Keratinocyte (primary cell): ENCODE measurements around the gene JAKMIP1. TPM values are rescaled to one million over a fixed set of nuclear protein-coding genes. Genes with fewer than 3 reads are reported as not detected.

Source experiments
- DNase-seq: peaks from one replicate; pipeline ENCODE4 v3.0.0-alpha.2; 2011; ENCODE audit warnings: low read depth, missing footprints, low spot score
- FAIRE-seq: peaks from 2 replicates; lab custom pipeline; 2011; peaks lifted over from hg19 to GRCh38; lab: Jason Lieb, UNC
- H2AFZ ChIP-seq: 2 replicates; pipeline ENCODE4 v1.6.0; 2012; ENCODE audit warnings: low read length, control low read depth, inconsistent platforms; ENCODE audit not compliant: control insufficient read depth
- H3K27ac ChIP-seq: 2 replicates; pipeline ENCODE4 v1.5.1; 2011; ENCODE audit warnings: low read length; ENCODE audit not compliant: control insufficient read depth, insufficient read depth
- H3K27me3 ChIP-seq: 3 replicates; pipeline ENCODE4 v1.6.0; 2011; ENCODE audit warnings: low read length; ENCODE audit not compliant: control insufficient read depth, insufficient read depth; ENCODE audit errors: extremely low read depth
- H3K36me3 ChIP-seq, 2 experiments: 2 replicates in 1 of 2; 3 replicates in 1 of 2; pipeline ENCODE4 v1.5.1; 2011; ENCODE audit warnings: low read length in 2 of 2, mild to moderate bottlenecking in 1 of 2; ENCODE audit not compliant: control insufficient read depth in 2 of 2, insufficient read depth in 2 of 2; ENCODE audit errors: extremely low read depth in 1 of 2
- H3K4me1 ChIP-seq: 3 replicates; pipeline ENCODE4 v1.5.1; 2011; ENCODE audit warnings: low read length; ENCODE audit not compliant: control insufficient read depth, insufficient read depth; ENCODE audit errors: extremely low read depth
- H3K4me2 ChIP-seq: 3 replicates; pipeline ENCODE4 v1.6.0; 2011; ENCODE audit warnings: low read depth, low read length; ENCODE audit not compliant: control insufficient read depth, insufficient read depth; ENCODE audit errors: extremely low read depth
- H3K4me3 ChIP-seq, 3 experiments: fragments of 200-600 bp in 1 of 3; sonication (generic) in 1 of 3; 2 replicates in 2 of 3; 3 replicates in 1 of 3; pipeline ENCODE4 v1.5.1; 2011 to 2016; ENCODE audit warnings: low read length in 3 of 3, mild to moderate bottlenecking in 3 of 3, control low read depth in 2 of 3, inconsistent platforms in 1 of 3, low read depth in 1 of 3, mixed read lengths in 1 of 3, mixed run types in 1 of 3, moderate library complexity in 1 of 3; ENCODE audit not compliant: control insufficient read depth in 2 of 3, insufficient read depth in 2 of 3; ENCODE audit errors: extremely low read depth in 1 of 3
- H3K79me2 ChIP-seq: 2 replicates; pipeline ENCODE4 v1.6.0; 2012; ENCODE audit warnings: low read length; ENCODE audit not compliant: control insufficient read depth, insufficient read depth
- H3K9ac ChIP-seq: 3 replicates; pipeline ENCODE4 v1.6.0; 2011; ENCODE audit warnings: low read length; ENCODE audit not compliant: control insufficient read depth, insufficient read depth; ENCODE audit errors: extremely low read depth
- H3K9me1 ChIP-seq: 3 replicates; pipeline ENCODE4 v1.6.0; 2011; ENCODE audit warnings: low read length; ENCODE audit not compliant: control insufficient read depth, insufficient read depth; ENCODE audit errors: extremely low read depth
- H3K9me3 ChIP-seq: 2 replicates; pipeline ENCODE4 v1.5.1; 2012; ENCODE audit warnings: low read depth, low read length; ENCODE audit not compliant: control insufficient read depth
- H4K20me1 ChIP-seq: 3 replicates; pipeline ENCODE4 v1.6.0; 2011; ENCODE audit warnings: low read length; ENCODE audit not compliant: control insufficient read depth, insufficient read depth; ENCODE audit errors: extremely low read depth
- EZH2 ChIP-seq: IDR thresholded peaks from one replicate; pipeline ENCODE4 v1.6.1; 2012; ENCODE audit warnings: inconsistent platforms, mild to moderate bottlenecking, low read length, moderate library complexity
- dilution Hi-C: fragments of 300-500 bp; cut with MboI; formaldehyde crosslinking; loops from one replicate; pipeline ENCODE4 v1.7.0; 2020; ENCODE audit warnings: low sequenced_read_pairs; ENCODE audit not compliant: extremely low pct_ligation_motif_present
- polyA plus RNA-seq, 5 experiments: library from polyadenylated mRNA; depleted of rRNA in 3 of 5; stranded (reverse) in 3 of 5; stranded (forward) in 1 of 5; unstranded in 1 of 5; fragments of >200 nt; gene quantifications; 1 replicate in 1 of 5; 2 replicates in 3 of 5; 3 replicates in 1 of 5; pipeline versions ENCODE4 v1.2.1 to v1.2.3, GENCODE V29; 2011 to 2012; ENCODE audit warnings: missing spikeins in 2 of 5, low read depth in 1 of 5, low replicate concordance in 1 of 5
- TF ChIP-seq, protein P1 (sequence below), 3 experiments: IDR thresholded peaks in 1 of 3; conservative IDR thresholded peaks in 1 of 3; optimal IDR thresholded peaks in 1 of 3; 2 replicates in 2 of 3; 3 replicates in 1 of 3; pipeline versions ENCODE3 to v1.5.1; 2011; ENCODE audit warnings: low read length in 3 of 3, mild to moderate bottlenecking in 3 of 3, moderate library complexity in 2 of 3, control low read depth in 1 of 3, inconsistent platforms in 1 of 3; ENCODE audit not compliant: insufficient read depth in 2 of 3; ENCODE audit errors: extremely low read depth in 1 of 3

JAKMIP1 gene
- polyA plus RNA-seq, 1 donor (not counting 4 experiments of a cell fraction or from before 2014, with no cell fraction given) = not detected

DNA sequence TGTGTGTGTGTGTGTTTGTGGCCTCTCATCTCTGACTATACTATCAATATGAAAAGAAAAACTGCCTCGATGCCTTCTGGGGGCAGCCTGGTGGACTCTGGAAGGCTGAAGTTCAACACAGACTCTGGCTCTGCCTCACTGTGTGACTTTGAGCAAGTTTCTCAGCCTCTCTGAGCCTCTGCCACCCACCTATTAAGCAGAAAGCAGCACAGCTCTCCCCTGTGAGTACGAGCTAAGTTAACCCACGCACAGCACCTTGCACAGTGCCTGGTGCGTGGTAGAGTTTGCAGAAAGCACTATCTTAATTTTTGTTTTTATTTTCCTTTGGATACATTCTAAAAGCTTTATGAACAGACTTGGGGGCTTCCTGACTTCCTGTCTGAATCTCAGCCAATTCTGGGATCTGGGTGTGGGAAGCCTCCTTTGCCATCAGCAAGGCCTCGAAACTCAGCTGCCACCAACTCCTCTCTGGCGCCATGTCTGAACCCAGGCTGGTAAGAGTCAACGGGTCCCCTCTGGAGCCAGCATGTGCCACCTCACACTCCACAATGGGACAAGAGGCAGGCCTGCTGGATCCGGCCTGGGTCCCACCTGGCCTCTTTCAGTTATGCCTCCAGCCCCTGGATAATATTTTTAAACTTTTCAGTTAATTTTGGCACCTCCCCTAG lies 57.3 kb downstream of the JAKMIP1 start:
- Histone ChIP-seq H3K79me2 (no peaks in the 10 kb centered on the region), H4K20me1 (no peaks in the 10 kb centered on the region)
- FAIRE-seq = no peak

DNA sequence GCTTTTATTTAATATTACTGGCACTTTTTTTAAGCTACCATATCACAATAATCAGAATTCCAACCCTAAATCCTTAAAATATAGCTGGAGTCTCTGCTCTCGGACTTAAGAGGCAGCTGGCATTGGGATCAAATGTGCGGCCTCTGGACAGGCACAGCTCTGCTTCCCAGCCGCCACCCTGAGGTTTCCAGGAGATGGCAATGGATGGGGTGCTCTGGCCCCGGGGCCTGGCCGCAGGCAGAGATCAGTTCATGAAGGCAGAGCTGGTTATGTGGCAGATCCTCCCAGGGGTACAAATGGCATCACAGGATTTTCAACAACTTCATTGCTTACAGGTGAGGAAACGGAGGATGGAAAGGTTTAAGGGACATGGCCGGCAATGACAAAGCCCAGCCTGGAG lies 57.8 kb downstream of the JAKMIP1 start:
- Histone ChIP-seq H3K9me3 (peaks cover 2% of the 10 kb centered on the region), H3K9ac (no peak overlapping the region), H3K4me1 (no peaks in the 10 kb centered on the region), H3K79me2 (no peaks in the 10 kb centered on the region), H2AFZ (no peak overlapping the region), H3K4me3 (no peak overlapping the region), H3K36me3 (no peaks in the 10 kb centered on the region), H3K27me3 (no peaks in the 10 kb centered on the region), H3K4me2 (no peak overlapping the region), H4K20me1 (no peaks in the 10 kb centered on the region), H3K27ac (no peak overlapping the region), H3K9me1 (no peaks in the 10 kb centered on the region)
- FAIRE-seq (no peak), DNase-seq (no peak)
- TF ChIP-seq, protein P1, sequence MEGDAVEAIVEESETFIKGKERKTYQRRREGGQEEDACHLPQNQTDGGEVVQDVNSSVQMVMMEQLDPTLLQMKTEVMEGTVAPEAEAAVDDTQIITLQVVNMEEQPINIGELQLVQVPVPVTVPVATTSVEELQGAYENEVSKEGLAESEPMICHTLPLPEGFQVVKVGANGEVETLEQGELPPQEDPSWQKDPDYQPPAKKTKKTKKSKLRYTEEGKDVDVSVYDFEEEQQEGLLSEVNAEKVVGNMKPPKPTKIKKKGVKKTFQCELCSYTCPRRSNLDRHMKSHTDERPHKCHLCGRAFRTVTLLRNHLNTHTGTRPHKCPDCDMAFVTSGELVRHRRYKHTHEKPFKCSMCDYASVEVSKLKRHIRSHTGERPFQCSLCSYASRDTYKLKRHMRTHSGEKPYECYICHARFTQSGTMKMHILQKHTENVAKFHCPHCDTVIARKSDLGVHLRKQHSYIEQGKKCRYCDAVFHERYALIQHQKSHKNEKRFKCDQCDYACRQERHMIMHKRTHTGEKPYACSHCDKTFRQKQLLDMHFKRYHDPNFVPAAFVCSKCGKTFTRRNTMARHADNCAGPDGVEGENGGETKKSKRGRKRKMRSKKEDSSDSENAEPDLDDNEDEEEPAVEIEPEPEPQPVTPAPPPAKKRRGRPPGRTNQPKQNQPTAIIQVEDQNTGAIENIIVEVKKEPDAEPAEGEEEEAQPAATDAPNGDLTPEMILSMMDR (optimal IDR thresholded peaks at IDR 0.05 in 1 of 3, IDR thresholded peaks at IDR 0.05 in 1 of 3, conservative IDR thresholded peaks at IDR 0.05 in 1 of 3; ENCODE audit: extremely low read depth in 1 of 3, insufficient read depth in 2 of 3, low read length in 3 of 3) = no peak
- no peak for TF ChIP-seq EZH2
- dilution Hi-C loops = no loop called here

More for the DNA sequence above, 57.3 kb downstream of the JAKMIP1 start:
- Histone ChIP-seq H2AFZ (no peak overlapping the region), H3K4me2 (no peak overlapping the region), H3K27me3 (no peaks in the 10 kb centered on the region), H3K9me3 (peaks cover 2% of the 10 kb centered on the region), H3K9me1 (no peaks in the 10 kb centered on the region), H3K4me3 (no peak overlapping the region), H3K36me3 (no peaks in the 10 kb centered on the region), H3K9ac (no peak overlapping the region), H3K27ac (no peak overlapping the region), H3K4me1 (no peaks in the 10 kb centered on the region)
- DNase-seq = no peak
- dilution Hi-C loops = no loop called here
- TF ChIP-seq, protein P1 (optimal IDR thresholded peaks at IDR 0.05 in 1 of 3, IDR thresholded peaks at IDR 0.05 in 1 of 3, conservative IDR thresholded peaks at IDR 0.05 in 1 of 3; ENCODE audit: extremely low read depth in 1 of 3, insufficient read depth in 2 of 3, low read length in 3 of 3) = no peak
- TF ChIP-seq EZH2 = no peak
